IMR-90 (cell line): ENCODE results near the gene PIK3CG. TPM values are rescaled to one million over a fixed set of nuclear protein-coding genes. Genes with fewer than 3 reads are reported as not detected.
"Not testable (repeated sequence)": the region's sequence is repeated elsewhere in the genome, so short reads cannot be mapped to it uniquely, and the experiment has no call there.

ENCODE experiments used
- ATAC-seq: fragments of 200-7000 bp; cut with Tn5 transposase; 2 replicates; pipeline ENCODE4 v1.9.1; 2020; ENCODE audit warnings: low read depth, mild to moderate bottlenecking, moderate library complexity
- BruUV-seq: library from RNA; stranded (reverse); fragments of 400-500 nt; replicated peaks from 2 replicates; lab custom pipeline; 2021; lab: Mats Ljungman, UMichigan
- CTCF ChIA-PET: fragments of 300-600 bp; formaldehyde crosslinking; extraction: SDS; loops from one replicate; lab custom pipeline; 2021; ENCODE audit warnings: antibody characterized with exemption; lab: Yijun Ruan, JAX
- POLR2A ChIA-PET: fragments of 300-600 bp; sonication (Branson Sonifier 250); formaldehyde crosslinking; loops from one replicate; lab custom pipeline; 2022; ENCODE audit warnings: antibody characterized with exemption; ENCODE audit not compliant: unreplicated experiment; lab: Charles Lee
- DNase-seq: peaks from one replicate; pipeline ENCODE4 v3.0.0; 2013
- H2AFZ ChIP-seq: replicated peaks from 2 replicates; pipeline ENCODE3; 2013; ENCODE audit warnings: low read length, mild to moderate bottlenecking; ENCODE audit not compliant: poor library complexity
- H2AK5ac ChIP-seq: 2 replicates; pipeline ENCODE4 v1.6.1; 2013; ENCODE audit warnings: low read depth, low read length, inconsistent platforms
- H2AK9ac ChIP-seq: replicated peaks from 2 replicates; pipeline ENCODE3; 2013; ENCODE audit warnings: mild to moderate bottlenecking, low read depth, low read length, moderate library complexity; ENCODE audit not compliant: poor library complexity
- H2BK120ac ChIP-seq: 2 replicates; pipeline ENCODE4 v1.6.1; 2013; ENCODE audit warnings: low read depth, low read length, inconsistent platforms
- H2BK15ac ChIP-seq: 3 replicates; pipeline ENCODE4 v1.6.1; 2013; ENCODE audit warnings: low read depth, low read length, inconsistent platforms
- H2BK20ac ChIP-seq: 2 replicates; pipeline ENCODE4 v1.6.1; 2013; ENCODE audit warnings: low read depth, mild to moderate bottlenecking, inconsistent platforms, low read length, moderate library complexity
- H2BK5ac ChIP-seq: 2 replicates; pipeline ENCODE4 v1.6.1; 2013; ENCODE audit warnings: mild to moderate bottlenecking, low read depth, low read length, inconsistent platforms; ENCODE audit not compliant: poor library complexity, severe bottlenecking
- H3K14ac ChIP-seq: replicated peaks from 2 replicates; pipeline ENCODE4 v1.6.1; 2013; ENCODE audit warnings: low read depth, low read length, inconsistent platforms
- H3K18ac ChIP-seq: 2 replicates; pipeline ENCODE4 v1.6.1; 2013; ENCODE audit warnings: low read depth, low read length, control low read depth
- H3K23ac ChIP-seq: 2 replicates; pipeline ENCODE4 v1.6.1; 2013; ENCODE audit warnings: low read depth, low read length, inconsistent platforms
- H3K27ac ChIP-seq: 2 replicates; pipeline ENCODE4 v1.5.1; 2013; ENCODE audit warnings: mild to moderate bottlenecking, control low read depth, low read length; ENCODE audit not compliant: insufficient read depth
- H3K27me3 ChIP-seq: 2 replicates; pipeline ENCODE4 v1.6.1; 2013; ENCODE audit warnings: low read length; ENCODE audit not compliant: control insufficient read depth, insufficient read depth
- H3K36me3 ChIP-seq: 2 replicates; pipeline ENCODE4 v1.6.1; 2013; ENCODE audit warnings: low read length, mixed read lengths; ENCODE audit not compliant: control insufficient read depth, insufficient read depth
- H3K4ac ChIP-seq: 2 replicates; pipeline ENCODE4 v1.6.1; 2013; ENCODE audit warnings: low read depth, low read length, inconsistent platforms
- H3K4me1 ChIP-seq: 2 replicates; pipeline ENCODE4 v1.6.1; 2013; ENCODE audit warnings: low read length, mixed read lengths; ENCODE audit not compliant: control insufficient read depth, insufficient read depth
- H3K4me2 ChIP-seq: 2 replicates; pipeline ENCODE4 v1.6.1; 2013; ENCODE audit warnings: low read depth, mild to moderate bottlenecking, control low read depth, low read length, moderate library complexity
- H3K4me3 ChIP-seq: 2 replicates; pipeline ENCODE4 v1.5.1; 2013; ENCODE audit warnings: low read depth, mild to moderate bottlenecking, control low read depth, low read length, moderate library complexity; ENCODE audit not compliant: insufficient read depth
- H3K56ac ChIP-seq: 2 replicates; pipeline ENCODE4 v1.6.1; 2013; ENCODE audit warnings: low read length, inconsistent platforms; ENCODE audit not compliant: insufficient read depth; ENCODE audit errors: extremely low read depth
- H3K79me1 ChIP-seq, 2 experiments: 2 replicates each; pipeline ENCODE4 v1.6.1; 2013; ENCODE audit warnings: low read length in 2 of 2, inconsistent platforms in 1 of 2, low read depth in 1 of 2
- H3K9ac ChIP-seq: 2 replicates; pipeline ENCODE4 v1.6.1; 2013; ENCODE audit warnings: low read depth, low read length, control low read depth
- H3K9me1 ChIP-seq: 2 replicates; pipeline ENCODE4 v1.6.1; 2013; ENCODE audit warnings: low read length, inconsistent platforms; ENCODE audit not compliant: insufficient read depth
- H3K9me3 ChIP-seq: 2 replicates; pipeline ENCODE4 v1.6.1; 2013; ENCODE audit warnings: low read length; ENCODE audit not compliant: control insufficient read depth, insufficient read depth
- H4K20me1 ChIP-seq: 2 replicates; pipeline ENCODE4 v1.6.1; 2013; ENCODE audit warnings: low read length, inconsistent platforms; ENCODE audit not compliant: insufficient read depth
- H4K5ac ChIP-seq: 2 replicates; pipeline ENCODE4 v1.6.1; 2013; ENCODE audit warnings: mild to moderate bottlenecking, low read depth, low read length, control low read depth
- H4K8ac ChIP-seq, 2 experiments: 2 replicates each; pipeline ENCODE4 v1.6.1; 2013; ENCODE audit warnings: low read depth in 2 of 2, low read length in 2 of 2, control low read depth in 1 of 2, inconsistent platforms in 1 of 2
- H4K91ac ChIP-seq: 2 replicates; pipeline ENCODE4 v1.6.1; 2013; ENCODE audit warnings: low read depth, low read length, inconsistent platforms; ENCODE audit not compliant: insufficient read depth
- BHLHE40 ChIP-seq: fragments of 150-350 bp; IDR thresholded peaks from 2 replicates; pipeline ENCODE4 v1.6.1; 2016; ENCODE audit warnings: mild to moderate bottlenecking, low read depth, low read length
- CEBPB ChIP-seq: IDR thresholded peaks from 2 replicates; pipeline ENCODE4 v1.6.1; 2012; ENCODE audit warnings: low read depth, low read length, improper control_type of control experiment
- MAFK ChIP-seq: IDR thresholded peaks from 2 replicates; pipeline ENCODE4 v1.6.1; 2012; ENCODE audit warnings: low read depth, low read length, improper control_type of control experiment
- MXI1 ChIP-seq: IDR thresholded peaks from 2 replicates; pipeline ENCODE4 v1.6.1; 2012; ENCODE audit warnings: low read depth, mild to moderate bottlenecking, low read length, moderate library complexity, borderline replicate concordance
- NFE2L2 ChIP-seq: fragments of 150-350 bp; IDR thresholded peaks from 2 replicates; pipeline ENCODE4 v1.6.1; 2016; ENCODE audit warnings: low read depth, mild to moderate bottlenecking, low read length
- POLR2A ChIP-seq: IDR thresholded peaks from 2 replicates; pipeline ENCODE4 v1.6.1; 2012; ENCODE audit warnings: mild to moderate bottlenecking, low read depth, low read length
- RAD21 ChIP-seq: IDR thresholded peaks from 2 replicates; pipeline ENCODE4 v1.6.1; 2012; ENCODE audit warnings: low read length, improper control_type of control experiment
- SMC3 ChIP-seq: fragments of 150-350 bp; IDR thresholded peaks from 2 replicates; pipeline ENCODE4 v1.6.1; 2016; ENCODE audit warnings: low read depth, mild to moderate bottlenecking, antibody characterized with exemption, low read length, moderate library complexity
- WGBS, 2 experiments: methylation state at CpG; one replicate each; pipeline versions ENCODE4 v1.1.5 to v1.1.7; 2013; ENCODE audit warnings: missing lambda C conversion rate in 2 of 2; ENCODE audit not compliant: insufficient read length in 1 of 2; ENCODE audit errors: extremely low coverage in 2 of 2; 5-methylcytosine and 5-hydroxymethylcytosine counted together
- dilution Hi-C: fragments of 300-500 bp; cut with HindIII; formaldehyde crosslinking; loops from one replicate; pipeline ENCODE4 v1.14.3; 2018; ENCODE audit warnings: low sequenced_read_pairs; ENCODE audit not compliant: unreplicated experiment
- in situ Hi-C: fragments of 300-500 bp; cut with MboI; formaldehyde crosslinking; loops from 3 replicates; pipeline ENCODE4 v1.14.3; 2019; ENCODE audit warnings: low sequenced_read_pairs, inconsistent platforms, mixed read lengths
- intact Hi-C: fragments of 100-400 bp; cut with micrococcal nuclease; formaldehyde crosslinking; loops from 2 replicates; pipeline ENCODE4 v1.10.0; 2022
- polyA plus RNA-seq, 3 experiments: library from polyadenylated mRNA; depleted of rRNA; stranded (reverse); fragments of >200 nt; gene quantifications; 2 replicates each; pipeline ENCODE4 v1.2.3, GENCODE V29; 2012; ENCODE audit warnings: low replicate concordance in 1 of 3
- total RNA-seq: library from RNA; depleted of rRNA; stranded (reverse); fragments of >200 nt; gene quantifications from 2 replicates; pipeline ENCODE4 v1.2.3, GENCODE V29; 2012
- TF ChIP-seq, protein P1 (sequence below): fragments of 150-350 bp; IDR thresholded peaks from 2 replicates; pipeline ENCODE4 v1.6.1; 2016; ENCODE audit warnings: low read depth, mild to moderate bottlenecking, low read length, moderate library complexity, borderline replicate concordance

PIK3CG gene
- total and polyA plus RNA-seq, 2 of the 4 experiments (the other 2 are of a cell fraction) = under 0.01 TPM; not detected in 1

DNA sequence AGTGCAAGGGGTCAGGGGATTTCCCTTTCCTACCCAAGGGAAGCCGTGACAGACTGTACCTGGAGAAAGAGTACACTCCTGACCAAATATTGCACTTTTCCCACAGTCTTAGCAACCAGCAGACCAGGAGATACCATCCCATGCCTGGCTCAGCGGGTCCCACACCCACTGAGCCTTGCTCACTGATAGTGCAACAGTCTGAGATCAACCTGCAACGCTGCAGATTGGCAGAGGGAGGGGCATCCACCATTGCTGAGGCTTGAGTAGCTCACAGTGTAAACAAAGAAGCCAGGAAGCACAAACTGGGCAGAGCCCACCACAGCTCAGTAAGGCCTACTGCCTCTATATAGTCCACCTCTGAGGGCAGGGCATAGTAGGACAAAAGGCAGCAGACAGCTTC is 53.9 kb downstream of the PIK3CG start:
- H3K79me1 ChIP-seq = no peaks in the 10 kb centered on the region
- H2AK5ac ChIP-seq = no peak overlapping the region
- no peaks in the 10 kb centered on the region for H4K20me1 ChIP-seq
- H2BK120ac ChIP-seq = no peak overlapping the region
- no TSS peak for BruUV-seq
- DNase-seq = no peak
- CTCF ChIA-PET = no interaction called here
- H4K91ac ChIP-seq = no peak overlapping the region
- POLR2A ChIA-PET = no interaction called here
- H3K23ac ChIP-seq = no peak overlapping the region
- intact Hi-C loops (no loop called here), in situ Hi-C loops (no loop called here), dilution Hi-C loops (no loop called here)
- H3K9me3 ChIP-seq = no peaks in the 10 kb centered on the region; the same call in none of the 2 replicates
- H2BK20ac ChIP-seq = no peak overlapping the region
- no peaks in the 10 kb centered on the region for H3K36me3 ChIP-seq
- no peak overlapping the region for H3K14ac ChIP-seq
- no peak for ATAC-seq
- no peak for TF ChIP-seq SMC3
- TF ChIP-seq CEBPB = no peak
- TF ChIP-seq MXI1 = no peak
- no peak for TF ChIP-seq POLR2A
- no peak for TF ChIP-seq NFE2L2
- no peak for TF ChIP-seq RAD21
- TF ChIP-seq BHLHE40 = no peak
- no peak for TF ChIP-seq MAFK
- TF ChIP-seq, protein P1, sequence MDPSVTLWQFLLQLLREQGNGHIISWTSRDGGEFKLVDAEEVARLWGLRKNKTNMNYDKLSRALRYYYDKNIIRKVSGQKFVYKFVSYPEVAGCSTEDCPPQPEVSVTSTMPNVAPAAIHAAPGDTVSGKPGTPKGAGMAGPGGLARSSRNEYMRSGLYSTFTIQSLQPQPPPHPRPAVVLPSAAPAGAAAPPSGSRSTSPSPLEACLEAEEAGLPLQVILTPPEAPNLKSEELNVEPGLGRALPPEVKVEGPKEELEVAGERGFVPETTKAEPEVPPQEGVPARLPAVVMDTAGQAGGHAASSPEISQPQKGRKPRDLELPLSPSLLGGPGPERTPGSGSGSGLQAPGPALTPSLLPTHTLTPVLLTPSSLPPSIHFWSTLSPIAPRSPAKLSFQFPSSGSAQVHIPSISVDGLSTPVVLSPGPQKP = no peak
- no peak overlapping the region for H3K56ac ChIP-seq
- no peak overlapping the region for H3K4me3 ChIP-seq
- no peak overlapping the region for H2AFZ ChIP-seq
- no peaks in the 10 kb centered on the region for H3K4me1 ChIP-seq
- no CpG with 5 or more reads among the region's 3 CpGs for WGBS, 2 experiments
- H3K18ac ChIP-seq = no peak overlapping the region
- H4K5ac ChIP-seq = no peak overlapping the region
- no peak overlapping the region for H2BK5ac ChIP-seq
- H2AK9ac ChIP-seq = no peak overlapping the region
- no peak overlapping the region for H3K27ac ChIP-seq
- no peak overlapping the region for H3K4ac ChIP-seq
- H3K4me2 ChIP-seq = no peak overlapping the region
- H3K27me3 ChIP-seq = peaks cover 2% of the 10 kb centered on the region; the same call in 1 of the 2 replicates
- H3K9me1 ChIP-seq = no peaks in the 10 kb centered on the region
- no peak overlapping the region for H4K8ac ChIP-seq
- H3K9ac ChIP-seq = no peak overlapping the region
- H2BK15ac ChIP-seq = no peak overlapping the region

DNA sequence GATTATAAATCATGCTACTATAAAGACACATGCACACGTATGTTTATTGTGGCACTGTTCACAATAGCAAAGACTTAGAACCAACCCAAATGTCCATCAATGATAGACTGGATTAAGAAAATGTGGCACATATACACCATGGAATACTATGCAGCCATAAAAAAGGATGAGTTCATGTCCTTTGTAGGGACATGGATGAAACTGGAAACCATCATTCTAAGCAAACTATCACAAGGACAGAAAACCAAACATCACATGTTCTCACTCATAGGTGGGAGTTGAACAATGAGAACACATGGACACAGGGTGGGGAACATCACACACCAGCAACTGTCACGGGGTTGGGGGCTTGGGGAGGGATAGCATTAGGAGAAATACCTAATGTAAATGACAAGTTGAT is 59.4 kb downstream of the PIK3CG start:
- H2BK20ac ChIP-seq, H3K36me3 ChIP-seq, H3K9ac ChIP-seq, H3K9me1 ChIP-seq, H3K27ac ChIP-seq, ATAC-seq, H3K4me2 ChIP-seq, H3K9me3 ChIP-seq, H2AK9ac ChIP-seq, BruUV-seq, H2BK5ac ChIP-seq, H3K23ac ChIP-seq, H4K5ac ChIP-seq, H2BK120ac ChIP-seq, DNase-seq, POLR2A ChIA-PET, H3K14ac ChIP-seq, intact Hi-C loops, H3K27me3 ChIP-seq, H4K91ac ChIP-seq, H2AK5ac ChIP-seq, in situ Hi-C loops, dilution Hi-C loops, H3K4me1 ChIP-seq, H3K56ac ChIP-seq, H3K4me3 ChIP-seq, H4K8ac ChIP-seq, H2AFZ ChIP-seq, H3K79me1 ChIP-seq, H4K20me1 ChIP-seq, H2BK15ac ChIP-seq, H3K18ac ChIP-seq, H3K4ac ChIP-seq: not testable (repeated sequence)
- CTCF ChIA-PET = interaction anchor here (0.5 kb wide), 1 partner anchor 103 kb away, joined by 4 read pairs; no protein-coding TSS in a partner anchor
- no CpG with 5 or more reads among the region's 2 CpGs for WGBS, 2 experiments
